GM12865 (cell line): ENCODE measurements around the gene MKNK2.
"Not testable (repeated sequence)": the region's sequence is repeated elsewhere in the genome, so short reads cannot be mapped to it uniquely, and the experiment has no call there.

Experiments
- DNase-seq: peaks from one replicate; pipeline ENCODE4 v3.0.0; 2010; ENCODE audit warnings: low read depth
- H3K4me3 ChIP-seq: 2 replicates; pipeline ENCODE4 v1.5.1; 2011; ENCODE audit warnings: mild to moderate bottlenecking, low read depth, low read length, control low read depth
- TF ChIP-seq, protein P1 (sequence below): IDR thresholded peaks from 2 replicates; pipeline ENCODE4 v1.5.1; 2011; ENCODE audit warnings: low read length, control low read depth, low read depth, inconsistent platforms; ENCODE audit not compliant: insufficient read depth; ENCODE audit errors: missing control alignments

Gene MKNK2

DNA sequence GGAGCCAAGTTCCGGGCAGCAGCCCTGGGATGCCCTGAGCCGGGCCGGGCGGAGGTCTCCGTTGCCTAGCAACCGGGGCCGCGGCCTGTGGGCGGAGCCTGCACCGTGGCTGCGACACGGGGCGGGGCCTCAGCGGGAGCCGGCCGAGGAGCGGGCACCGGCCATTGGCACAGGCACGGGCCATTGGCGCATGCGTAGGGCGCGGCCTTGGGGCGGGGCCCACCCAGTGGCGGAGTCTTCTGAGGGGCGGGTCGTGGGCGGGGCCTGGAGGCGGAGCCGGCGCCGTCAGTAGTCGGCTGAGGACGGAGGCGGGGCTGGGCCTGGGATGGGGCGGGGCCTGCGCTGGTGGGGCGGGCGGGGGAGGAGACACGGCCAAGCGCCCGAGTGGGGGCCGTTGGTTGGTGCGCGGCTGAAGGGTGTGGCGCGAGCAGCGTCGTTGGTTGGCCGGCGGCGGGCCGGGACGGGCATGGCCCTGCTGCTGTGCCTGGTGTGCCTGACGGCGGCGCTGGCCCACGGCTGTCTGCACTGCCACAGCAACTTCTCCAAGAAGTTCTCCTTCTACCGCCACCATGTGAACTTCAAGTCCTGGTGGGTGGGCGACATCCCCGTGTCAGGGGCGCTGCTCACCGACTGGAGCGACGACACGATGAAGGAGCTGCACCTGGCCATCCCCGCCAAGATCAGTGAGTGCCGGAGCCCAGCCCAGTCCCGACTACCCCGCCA is 45.6 kb upstream of the MKNK2 start, which contains the start of gene IZUMO4:
Gene IZUMO4, plus strand, starts transcription at position 436 of the 723 bp plus-strand sequence. Its CDS starts 31 bp downstream, at position 467.
- DNase-seq, result peak; percentile 99
- peak within 1 kb of the TSS; percentile 89 for H3K4me3 ChIP-seq
- TF ChIP-seq, protein P1, sequence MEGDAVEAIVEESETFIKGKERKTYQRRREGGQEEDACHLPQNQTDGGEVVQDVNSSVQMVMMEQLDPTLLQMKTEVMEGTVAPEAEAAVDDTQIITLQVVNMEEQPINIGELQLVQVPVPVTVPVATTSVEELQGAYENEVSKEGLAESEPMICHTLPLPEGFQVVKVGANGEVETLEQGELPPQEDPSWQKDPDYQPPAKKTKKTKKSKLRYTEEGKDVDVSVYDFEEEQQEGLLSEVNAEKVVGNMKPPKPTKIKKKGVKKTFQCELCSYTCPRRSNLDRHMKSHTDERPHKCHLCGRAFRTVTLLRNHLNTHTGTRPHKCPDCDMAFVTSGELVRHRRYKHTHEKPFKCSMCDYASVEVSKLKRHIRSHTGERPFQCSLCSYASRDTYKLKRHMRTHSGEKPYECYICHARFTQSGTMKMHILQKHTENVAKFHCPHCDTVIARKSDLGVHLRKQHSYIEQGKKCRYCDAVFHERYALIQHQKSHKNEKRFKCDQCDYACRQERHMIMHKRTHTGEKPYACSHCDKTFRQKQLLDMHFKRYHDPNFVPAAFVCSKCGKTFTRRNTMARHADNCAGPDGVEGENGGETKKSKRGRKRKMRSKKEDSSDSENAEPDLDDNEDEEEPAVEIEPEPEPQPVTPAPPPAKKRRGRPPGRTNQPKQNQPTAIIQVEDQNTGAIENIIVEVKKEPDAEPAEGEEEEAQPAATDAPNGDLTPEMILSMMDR, result peak; percentile 42

DNA sequence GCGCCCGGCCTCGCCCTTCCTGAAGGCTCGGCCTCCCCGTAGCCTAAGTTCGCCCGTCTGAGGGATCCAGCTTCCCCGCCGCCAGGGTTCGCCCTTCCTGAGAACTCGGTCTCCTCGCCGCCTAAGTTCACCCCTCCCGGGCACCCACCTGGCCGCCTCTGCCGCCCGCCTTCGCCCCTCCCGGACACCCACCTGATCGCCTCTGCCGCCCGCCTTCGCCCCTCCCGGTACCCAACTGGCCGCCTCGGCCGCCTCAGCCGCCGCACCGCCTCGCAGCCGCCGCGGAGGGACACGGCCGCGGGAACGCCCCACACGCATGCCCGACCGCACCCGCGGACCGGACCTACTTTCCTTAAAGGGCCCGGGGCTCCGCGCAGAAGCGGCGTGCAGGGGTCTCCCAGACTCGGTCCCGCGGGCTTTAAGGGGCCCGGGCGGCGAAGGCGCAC is 45.0 kb upstream of the MKNK2 start, which contains the start of gene MOB3A:
Gene MOB3A, minus strand, starts transcription at position 293 of the 446 bp plus-strand sequence. CDS start 17,766 bp downstream, outside the sequence.
- peak within 1 kb of the TSS; percentile 89 for H3K4me3 ChIP-seq
- peak; percentile 97 for DNase-seq
- TF ChIP-seq, protein P1, result peak; percentile 46

DNA sequence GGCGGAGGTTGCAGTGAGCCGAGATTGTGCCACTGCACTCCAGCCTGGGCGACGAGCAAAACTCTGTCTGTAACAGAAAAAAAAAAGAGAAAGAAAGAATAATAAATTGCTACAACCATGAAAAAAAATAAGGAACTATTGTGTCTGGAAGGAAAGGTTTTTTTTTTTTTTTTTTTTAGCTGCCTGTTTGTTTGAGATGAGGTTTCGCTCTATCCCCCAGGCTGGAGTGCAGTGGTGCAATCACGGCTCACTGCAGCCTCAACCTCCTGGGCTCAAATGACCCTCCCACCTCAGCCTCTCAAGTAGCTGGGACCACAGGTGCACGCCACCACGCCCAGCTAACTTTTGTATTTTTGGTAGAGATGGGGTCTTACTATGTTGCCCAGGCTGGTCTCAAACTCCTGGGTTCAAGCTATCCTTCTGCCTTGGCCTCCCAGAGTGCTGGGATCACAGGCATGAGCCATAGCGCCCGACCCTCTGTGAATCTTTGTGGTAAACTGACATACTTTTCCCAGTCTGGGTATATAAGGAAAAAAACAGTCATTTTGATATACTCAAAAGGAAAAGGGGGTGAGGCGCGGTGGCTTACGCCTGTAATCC is 41.0 kb upstream of the MKNK2 start:
- H3K4me3 ChIP-seq, result peak overlapping the region; percentile 89

DNA sequence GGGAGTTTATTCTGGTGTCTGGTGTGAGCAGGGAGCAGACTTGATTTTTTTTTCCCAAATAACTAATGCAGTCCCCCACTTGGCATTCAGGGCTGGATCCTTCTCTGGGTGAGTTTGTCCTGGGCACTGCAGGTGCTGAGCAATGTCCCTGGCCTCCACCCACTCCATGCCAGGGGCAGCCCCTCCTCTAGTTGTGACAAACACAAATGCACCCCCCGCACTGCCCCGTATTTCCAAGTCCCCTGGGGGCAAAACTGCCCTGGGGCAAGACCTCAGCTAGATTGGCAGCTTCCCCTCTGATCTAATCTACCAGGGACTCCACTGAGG is 38.6 kb upstream of the MKNK2 start:
- TF ChIP-seq, protein P1, result no peak
- H3K4me3 ChIP-seq, result peak overlapping the region; percentile 89
- no peak for DNase-seq

More for the DNA sequence above, 41.0 kb upstream of the MKNK2 start:
- not testable (repeated sequence) for DNase-seq

DNA sequence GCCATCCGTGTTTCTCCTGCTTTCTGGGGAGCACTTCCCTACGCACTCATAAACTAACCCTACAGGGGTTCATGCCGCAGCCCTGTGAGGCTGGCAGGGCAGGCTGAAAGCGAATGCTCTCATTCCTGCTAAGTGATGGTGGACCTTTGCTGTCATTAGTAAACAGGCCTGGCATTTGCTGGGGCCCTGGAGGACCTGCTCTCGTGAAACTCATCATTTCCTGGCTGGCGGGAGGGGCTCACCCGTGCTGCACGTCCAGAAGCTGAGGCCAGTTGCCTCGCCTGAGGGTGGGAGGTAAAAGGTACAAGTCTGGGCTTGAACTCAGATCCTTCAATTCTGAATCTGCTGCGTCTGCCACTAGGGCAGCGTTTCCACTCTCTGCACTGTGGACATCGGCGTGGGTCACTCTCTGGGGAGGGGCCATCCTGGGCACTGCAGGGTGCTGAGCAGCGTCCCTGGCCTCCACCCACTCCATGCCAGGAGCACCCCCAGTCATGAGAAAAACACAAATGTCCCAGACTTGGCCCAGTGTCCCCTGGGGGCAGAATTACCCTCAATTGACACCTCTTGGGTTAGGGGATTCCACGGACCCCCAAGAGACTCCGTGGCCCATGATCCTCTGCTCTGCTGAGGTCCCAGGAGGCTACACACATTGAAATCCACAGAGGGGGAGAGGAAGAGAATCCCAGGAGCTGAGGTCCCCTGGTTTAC is 38.1 kb upstream of the MKNK2 start:
- TF ChIP-seq, protein P1, result no peak
- H3K4me3 ChIP-seq, result peak overlapping the region; percentile 89
- peak; percentile 91 for DNase-seq

DNA sequence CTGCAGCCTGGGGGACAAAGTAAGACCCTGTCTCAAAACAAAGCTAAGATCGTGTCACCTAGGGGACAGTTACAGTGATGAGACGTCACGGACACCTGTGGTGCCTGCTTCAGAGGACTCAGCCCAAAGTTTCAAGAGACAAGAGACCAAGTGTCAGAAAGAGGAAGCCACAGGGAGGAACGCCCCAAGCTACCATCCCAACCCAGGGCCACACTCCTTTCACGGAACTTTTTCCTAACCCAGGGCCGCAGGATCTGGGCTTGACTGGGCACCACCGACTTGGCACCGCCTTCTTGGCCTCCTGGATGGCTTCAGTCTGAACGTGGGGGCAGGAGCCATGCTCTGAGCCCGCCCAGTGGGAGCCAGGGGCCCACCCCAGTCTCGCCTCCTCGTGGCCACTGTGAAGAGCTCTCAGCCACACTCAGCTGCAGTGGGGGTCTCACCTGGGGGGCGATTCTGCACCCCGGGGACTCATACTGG is 36.6 kb upstream of the MKNK2 start:
- H3K4me3 ChIP-seq, result peak overlapping the region; percentile 97
- DNase-seq, result peak; percentile 86

DNA sequence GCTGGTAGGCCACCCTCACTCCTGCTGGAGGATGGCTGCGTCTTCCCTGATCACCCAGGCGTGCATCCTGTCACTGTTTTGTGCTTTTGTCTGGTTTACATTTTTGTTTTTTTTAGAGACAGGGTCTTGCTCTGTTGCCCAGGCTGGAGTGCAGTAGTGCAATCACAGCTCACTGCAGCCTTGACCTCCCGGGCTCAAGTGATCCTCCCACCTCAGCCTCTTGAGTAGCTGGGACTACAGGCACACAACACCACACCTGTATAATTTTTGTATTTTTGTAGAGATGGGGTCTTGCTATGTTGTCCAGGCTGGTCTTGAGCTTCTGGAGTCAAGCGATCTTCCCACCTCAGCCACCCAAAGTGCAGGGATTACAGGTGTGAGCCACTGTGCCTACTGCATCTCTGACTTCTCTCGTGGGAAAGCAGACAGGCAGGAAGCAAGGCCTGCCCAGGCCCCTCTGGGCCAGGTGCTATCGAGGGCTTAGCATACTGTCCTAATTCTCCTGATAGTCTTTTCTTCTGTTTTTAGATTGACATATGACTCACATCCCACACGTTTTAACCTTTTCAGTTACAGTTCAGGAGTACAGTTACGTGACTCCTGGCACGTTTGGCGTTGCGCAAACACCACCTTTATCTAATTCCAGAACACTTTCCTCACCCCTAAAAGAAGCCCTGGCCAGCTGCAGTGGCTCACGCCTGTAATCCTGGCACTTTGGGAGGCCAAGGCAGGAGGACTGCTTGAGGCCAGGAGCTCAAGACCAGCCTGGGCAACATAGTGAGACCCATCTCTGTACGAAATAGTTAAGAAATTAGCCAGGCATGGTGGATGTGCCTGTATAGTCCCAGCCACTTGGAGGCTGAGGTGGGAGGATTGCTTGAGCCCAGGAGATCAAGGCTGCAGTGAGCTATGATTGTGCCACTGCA is 35.9 kb upstream of the MKNK2 start:
- DNase-seq, result peak; percentile 86

More for the DNA sequence above, 36.6 kb upstream of the MKNK2 start:
- TF ChIP-seq, protein P1, result peak; percentile 40

More for the DNA sequence above, 35.9 kb upstream of the MKNK2 start:
- H3K4me3 ChIP-seq, result peak overlapping the region; percentile 97
